DOHH2 (cell line): Measurements from ENCODE around the gene HDAC8.
A peak's percentile ranks its signal among the peaks of the same experiment; 100 is the strongest.

Source experiments
- H3F3A ChIP-seq: fragments of 200-600 bp; sonication (generic), shearing (Covaris generic); 2 replicates; pipeline ENCODE4 v1.6.0; 2016; ENCODE audit warnings: antibody characterized with exemption, mild to moderate bottlenecking; ENCODE audit not compliant: control insufficient read depth, insufficient read depth
- H3K27ac ChIP-seq: fragments of 200-600 bp; sonication (generic); 2 replicates; pipeline ENCODE4 v1.5.1; 2014; ENCODE audit warnings: low read depth, mild to moderate bottlenecking, low read length, moderate library complexity
- H3K27me3 ChIP-seq: fragments of 200-600 bp; sonication (generic); 2 replicates; pipeline ENCODE4 v1.6.1; 2014; ENCODE audit warnings: mild to moderate bottlenecking, low read length, mixed read lengths; ENCODE audit not compliant: control insufficient read depth
- H3K36me3 ChIP-seq: fragments of 200-600 bp; sonication (generic); 2 replicates; pipeline ENCODE4 v1.6.1; 2014; ENCODE audit warnings: mild to moderate bottlenecking, low read length, moderate library complexity, mixed read lengths; ENCODE audit not compliant: control insufficient read depth
- H3K4me1 ChIP-seq: fragments of 200-600 bp; sonication (generic); 2 replicates; pipeline ENCODE4 v1.6.1; 2014; ENCODE audit warnings: mild to moderate bottlenecking, low read length, mixed read lengths; ENCODE audit not compliant: control insufficient read depth
- H3K4me2 ChIP-seq: fragments of 200-600 bp; sonication (generic); 2 replicates; pipeline ENCODE4 v1.6.0; 2014; ENCODE audit warnings: mild to moderate bottlenecking, low read length, moderate library complexity
- H3K4me3 ChIP-seq: fragments of 200-600 bp; sonication (generic); 2 replicates; pipeline ENCODE4 v1.5.1; 2014; ENCODE audit warnings: mild to moderate bottlenecking, low read length, mixed read lengths
- H3K79me2 ChIP-seq: fragments of 200-600 bp; sonication (generic); 2 replicates; pipeline ENCODE4 v1.6.1; 2014; ENCODE audit warnings: mild to moderate bottlenecking, low read length, mixed read lengths; ENCODE audit not compliant: control insufficient read depth
- H3K9me2 ChIP-seq: fragments of 200-600 bp; sonication (generic); replicated peaks from 2 replicates; pipeline ENCODE4 v1.6.1; 2014; ENCODE audit warnings: mild to moderate bottlenecking, low read length, mixed read lengths; ENCODE audit not compliant: control insufficient read depth
- H3K9me3 ChIP-seq: fragments of 200-600 bp; sonication (generic); 2 replicates; pipeline ENCODE4 v1.6.1; 2014; ENCODE audit warnings: antibody characterized with exemption, low read length, mixed read lengths; ENCODE audit not compliant: control insufficient read depth, insufficient read depth
- H4K20me1 ChIP-seq: fragments of 200-600 bp; sonication (generic); 2 replicates; pipeline ENCODE4 v1.6.0; 2014; ENCODE audit warnings: low read depth, mild to moderate bottlenecking, antibody characterized with exemption, low read length, moderate library complexity; ENCODE audit not compliant: control insufficient read depth, insufficient read depth
- EZH2phosphoT487 ChIP-seq: fragments of 200-600 bp; sonication (generic); IDR thresholded peaks from 2 replicates; pipeline ENCODE4 v1.6.1; 2017; ENCODE audit warnings: borderline replicate concordance, mild to moderate bottlenecking, antibody characterized with exemption, low read length, moderate library complexity, mixed read lengths
- TF ChIP-seq, protein P1 (sequence below): fragments of 200-600 bp; sonication (generic); IDR thresholded peaks from one replicate; pipeline ENCODE4 v1.5.1; 2014; ENCODE audit warnings: antibody characterized with exemption, mild to moderate bottlenecking, low read depth, low read length; ENCODE audit not compliant: poor library complexity, severe bottlenecking

The HDAC8 gene

DNA sequence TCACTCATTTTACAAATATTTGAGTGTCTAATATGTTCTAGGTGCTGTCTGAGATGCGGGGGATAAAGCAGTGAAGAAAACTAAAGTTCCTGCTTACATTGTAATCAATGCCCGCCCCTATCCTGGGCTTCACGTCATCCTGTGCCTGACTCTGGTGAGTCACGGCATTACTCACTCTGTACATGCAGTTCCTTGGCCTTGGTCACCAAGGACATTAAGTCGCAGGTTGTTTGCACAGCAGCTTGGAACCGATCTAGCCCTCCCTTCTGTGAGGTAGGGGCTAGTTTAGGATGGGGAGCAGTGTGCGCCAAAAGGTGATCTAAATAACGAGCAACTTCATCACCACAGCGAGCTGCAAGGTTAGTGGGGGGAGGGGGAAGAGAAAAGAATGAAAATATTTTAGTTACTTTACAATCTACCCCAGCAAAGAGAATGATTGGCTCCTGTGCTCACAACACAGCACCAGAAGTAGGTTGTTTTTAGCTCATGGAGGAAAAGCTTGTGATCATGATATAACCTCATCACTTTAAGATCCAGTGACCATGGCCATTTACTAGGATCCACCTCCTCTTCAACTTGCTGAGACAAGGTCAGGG lies 48.0 kb upstream of the HDAC8 start:
- TF ChIP-seq EZH2phosphoT487: no peak
- TF ChIP-seq, protein P1, sequence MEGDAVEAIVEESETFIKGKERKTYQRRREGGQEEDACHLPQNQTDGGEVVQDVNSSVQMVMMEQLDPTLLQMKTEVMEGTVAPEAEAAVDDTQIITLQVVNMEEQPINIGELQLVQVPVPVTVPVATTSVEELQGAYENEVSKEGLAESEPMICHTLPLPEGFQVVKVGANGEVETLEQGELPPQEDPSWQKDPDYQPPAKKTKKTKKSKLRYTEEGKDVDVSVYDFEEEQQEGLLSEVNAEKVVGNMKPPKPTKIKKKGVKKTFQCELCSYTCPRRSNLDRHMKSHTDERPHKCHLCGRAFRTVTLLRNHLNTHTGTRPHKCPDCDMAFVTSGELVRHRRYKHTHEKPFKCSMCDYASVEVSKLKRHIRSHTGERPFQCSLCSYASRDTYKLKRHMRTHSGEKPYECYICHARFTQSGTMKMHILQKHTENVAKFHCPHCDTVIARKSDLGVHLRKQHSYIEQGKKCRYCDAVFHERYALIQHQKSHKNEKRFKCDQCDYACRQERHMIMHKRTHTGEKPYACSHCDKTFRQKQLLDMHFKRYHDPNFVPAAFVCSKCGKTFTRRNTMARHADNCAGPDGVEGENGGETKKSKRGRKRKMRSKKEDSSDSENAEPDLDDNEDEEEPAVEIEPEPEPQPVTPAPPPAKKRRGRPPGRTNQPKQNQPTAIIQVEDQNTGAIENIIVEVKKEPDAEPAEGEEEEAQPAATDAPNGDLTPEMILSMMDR: no peak
- Histone ChIP-seq H3K27ac (no peak overlapping the region), H3K9me2 (no peaks in the 10 kb centered on the region), H3K4me2 (no peak overlapping the region), H3F3A (no peaks in the 10 kb centered on the region), H3K27me3 (peaks cover 8% of the 10 kb centered on the region), H4K20me1 (no peaks in the 10 kb centered on the region), H3K4me1 (no peaks in the 10 kb centered on the region), H3K79me2 (no peaks in the 10 kb centered on the region), H3K9me3 (no peaks in the 10 kb centered on the region), H3K36me3 (no peaks in the 10 kb centered on the region), H3K4me3 (no peak overlapping the region)

DNA sequence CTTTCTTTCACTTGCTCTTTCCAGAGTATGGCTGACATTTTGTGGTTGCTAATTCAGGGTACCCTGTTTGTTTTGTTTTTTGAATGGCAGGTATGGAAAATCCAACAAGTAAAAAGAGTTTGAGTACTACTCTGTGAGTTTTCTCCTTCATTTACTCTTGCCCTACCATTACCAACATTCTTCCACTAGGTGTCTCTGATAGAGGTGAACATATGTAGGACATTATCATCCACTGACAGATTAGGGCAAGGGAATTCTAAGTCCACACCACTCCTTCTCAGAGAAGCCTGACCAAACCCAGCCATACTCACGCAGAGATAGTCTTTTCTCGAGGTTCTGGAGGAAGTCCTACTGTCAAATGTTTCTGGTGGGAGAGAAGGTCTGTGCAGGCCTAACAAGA lies 36.7 kb upstream of the HDAC8 start:
- no peaks in the 10 kb centered on the region for H3K9me3 ChIP-seq
- no peaks in the 10 kb centered on the region for H3K36me3 ChIP-seq
- no peaks in the 10 kb centered on the region for H3K79me2 ChIP-seq
- no peak overlapping the region for H3K4me2 ChIP-seq
- TF ChIP-seq, protein P1: peak; percentile 27
- no peak for TF ChIP-seq EZH2phosphoT487
- no peaks in the 10 kb centered on the region for H4K20me1 ChIP-seq
- no peak overlapping the region for H3K4me3 ChIP-seq
- H3K27me3 ChIP-seq: no peaks in the 10 kb centered on the region
- no peaks in the 10 kb centered on the region for H3K9me2 ChIP-seq
- no peaks in the 10 kb centered on the region for H3F3A ChIP-seq
- H3K4me1 ChIP-seq: no peaks in the 10 kb centered on the region
- no peak overlapping the region for H3K27ac ChIP-seq

DNA sequence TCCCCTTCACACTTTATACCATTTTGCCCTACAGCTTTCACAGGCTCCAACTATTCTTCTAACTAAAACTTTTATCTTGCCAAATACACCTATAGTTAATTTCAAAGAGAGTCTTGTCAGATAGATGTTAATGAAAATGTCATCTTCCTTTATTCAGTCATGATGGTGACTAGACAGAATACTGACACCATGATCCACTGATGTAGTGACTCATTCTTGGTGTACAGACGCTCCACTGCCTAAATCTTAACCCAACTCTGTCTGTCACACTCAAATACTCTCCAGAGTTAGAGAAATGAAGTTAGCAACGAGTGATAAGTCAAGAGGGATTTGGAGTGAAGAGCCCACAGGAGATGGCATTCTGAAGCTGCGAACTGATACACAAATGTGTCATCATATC lies 32.1 kb upstream of the HDAC8 start:
- Histone ChIP-seq H3K4me1 (no peaks in the 10 kb centered on the region), H3K79me2 (no peaks in the 10 kb centered on the region), H3K4me3 (no peak overlapping the region), H3K36me3 (no peaks in the 10 kb centered on the region), H4K20me1 (no peaks in the 10 kb centered on the region), H3K9me3 (no peaks in the 10 kb centered on the region), H3K27ac (no peak overlapping the region), H3F3A (no peaks in the 10 kb centered on the region), H3K4me2 (no peak overlapping the region), H3K27me3 (no peaks in the 10 kb centered on the region), H3K9me2 (no peaks in the 10 kb centered on the region)
- TF ChIP-seq, protein P1: no peak
- TF ChIP-seq EZH2phosphoT487: no peak
